Motor neuron (in vitro differentiated cells): ENCODE results near the gene CNN2. TPM values are rescaled to one million over a fixed set of nuclear protein-coding genes. Genes with fewer than 3 reads are reported as not detected.

Source experiments
- ATAC-seq, 8 experiments: fragments of 200-7000 bp; cut with Tn5 transposase; replicated peaks in 6 of 8; 2 replicates each; pipeline ENCODE4 v1.8.0; 2021; ENCODE audit warnings: mild to moderate bottlenecking in 8 of 8, moderate library complexity in 8 of 8
- H3K27ac ChIP-seq, 2 donors: fragments of 250-450 bp; sonication (Bioruptor Pico); 2 replicates each; pipeline ENCODE4 v1.9.0; 2021; ENCODE audit warnings: antibody characterized with exemption in 2 of 2, mild to moderate bottlenecking in 2 of 2, moderate library complexity in 1 of 2
- H3K4me1 ChIP-seq, 2 donors: fragments of 250-450 bp; sonication (Bioruptor Pico); replicated peaks in 1 of 2; 2 replicates each; pipeline ENCODE4 v1.6.1; 2021; ENCODE audit warnings: antibody characterized with exemption in 2 of 2, mild to moderate bottlenecking in 2 of 2, moderate library complexity in 1 of 2
- H3K4me3 ChIP-seq, 5 donors: fragments of 250-450 bp; sonication (Bioruptor Pico); 2 replicates each; pipeline ENCODE4 v1.9.0; 2021; ENCODE audit warnings: antibody characterized with exemption in 5 of 5, mild to moderate bottlenecking in 5 of 5, moderate library complexity in 4 of 5
- WGBS, 10 experiments: fragments of 450-650 bp; shearing (Covaris generic); methylation state at CpG; one replicate each; pipeline ENCODE4 v1.0.0; 2022; 5-methylcytosine and 5-hydroxymethylcytosine counted together
- in situ Hi-C, 9 experiments: fragments of 400-800 bp; cut with MboI; loops; one replicate each; pipeline ENCODE4 v1.15.0; 2021; ENCODE audit warnings: low sequenced_read_pairs in 9 of 9, low pct_unique_long_range_greater_than_20kb in 2 of 9; ENCODE audit not compliant: unreplicated experiment in 9 of 9
- total RNA-seq, 8 experiments: library from RNA; unstranded; fragments of 300-600 nt; gene quantifications; 2 replicates each; pipeline versions ENCODE4 v1.2.3 to v1.2.4, GENCODE V29; 2022

CNN2 gene
- total RNA-seq, 8 experiments from 2014 or later: 24.9 to 141 (median 63.0) TPM

GRCh38 chr19:1042689-1043511 lies 16.5 kb downstream of the CNN2 start:
- Histone ChIP-seq H3K4me3 (no peak overlapping the region), H3K4me1 (peaks cover 3 to 6% of the 10 kb centered on the region in 2 donors), H3K27ac (no peak overlapping the region)
- WGBS, 10 experiments: 20 to 80% (median 80%) methylated on average over 1 of the region's 23 CpGs; no CpG with 5 or more reads in 6 of the 10 experiments
- no peak for ATAC-seq
- in situ Hi-C loops: no loop called here

- Histone ChIP-seq H3K27ac (peak overlapping the region in 1 of 2 donors; percentile 7), H3K4me1 (peaks cover 3 to 6% of the 10 kb centered on the region in 2 donors), H3K4me3 (no peak overlapping the region)
- in situ Hi-C loops: no loop called here
- no CpG with 5 or more reads among the region's 10 CpGs for WGBS, 10 experiments
- ATAC-seq: peak in 4 of 8 experiments; percentile 1 to 54 (median 46)
Measured at GRCh38 chr19:1045247-1045603, 18.8 kb downstream of the CNN2 start.

GRCh38 chr19:1046117-1046626 lies 19.8 kb downstream of the CNN2 start:
- WGBS, 10 experiments: 80 to 97% methylated on average over 1 to 6 of the region's 33 CpGs; no CpG with 5 or more reads in 8 of the 10 experiments
- Histone ChIP-seq H3K27ac (no peak overlapping the region), H3K4me1 (peaks cover 0 to 3% of the 10 kb centered on the region in 2 donors), H3K4me3 (no peak overlapping the region)
- in situ Hi-C loops: no loop called here
- ATAC-seq: no peak

GRCh38 chr19:1046836-1047695 lies 20.7 kb downstream of the CNN2 start:
- ATAC-seq: no peak
- no peak overlapping the region for H3K4me3 ChIP-seq

GRCh38 chr19:1047696-1048147 lies 21.3 kb downstream of the CNN2 start:
- in situ Hi-C loops: no loop called here
- WGBS, 10 experiments: 80 to 88% (median 81%) methylated on average over 2 to 10 of the region's 20 CpGs; no CpG with 5 or more reads in 7 of the 10 experiments
- no peak overlapping the region for H3K4me3 ChIP-seq
- H3K27ac ChIP-seq: no peak overlapping the region
- no peak for ATAC-seq
- H3K4me1 ChIP-seq: no peaks in the 10 kb centered on the region

More at GRCh38 chr19:1046836-1047695, 20.7 kb downstream of the CNN2 start:
- Histone ChIP-seq H3K27ac (no peak overlapping the region), H3K4me1 (no peaks in the 10 kb centered on the region)
- in situ Hi-C loops: no loop called here
- WGBS, 10 experiments: 70 to 96% (median 90%) methylated on average over 2 to 15 of the region's 77 CpGs; no CpG with 5 or more reads in 5 of the 10 experiments

- WGBS, 10 experiments: 57 to 100% (median 100%) methylated on average over 1 to 4 of the region's 17 CpGs; no CpG with 5 or more reads in 7 of the 10 experiments
- Histone ChIP-seq H3K4me1 (no peaks in the 10 kb centered on the region), H3K27ac (no peak overlapping the region), H3K4me3 (no peak overlapping the region)
- in situ Hi-C loops: no loop called here
- ATAC-seq: no peak
Measured at GRCh38 chr19:1049106-1049505, 22.7 kb downstream of the CNN2 start.

- 0 to 20% methylated on average over 1 of the region's 11 CpGs; no CpG with 5 or more reads in 8 of the 10 experiments for WGBS, 10 experiments
- ATAC-seq: no peak
- H3K4me3 ChIP-seq: no peak overlapping the region
- H3K27ac ChIP-seq: no peak overlapping the region
- in situ Hi-C loops: no loop called here
- no peaks in the 10 kb centered on the region for H3K4me1 ChIP-seq
Measured at GRCh38 chr19:1049800-1050199, 23.4 kb downstream of the CNN2 start.

- H3K4me1 ChIP-seq: no peaks in the 10 kb centered on the region
- 58 to 92% (median 67%) methylated on average over 2 to 20 of the region's 31 CpGs; no CpG with 5 or more reads in 6 of the 10 experiments for WGBS, 10 experiments
- no peak overlapping the region for H3K4me3 ChIP-seq
- in situ Hi-C loops: no loop called here
- H3K27ac ChIP-seq: no peak overlapping the region
- no peak for ATAC-seq
Measured at GRCh38 chr19:1050989-1051788, 24.8 kb downstream of the CNN2 start.

GRCh38 chr19:1051791-1052190 lies 25.4 kb downstream of the CNN2 start:
- peak in 1 of 8 experiments; percentile 6 for ATAC-seq
- Histone ChIP-seq H3K4me3 (no peak overlapping the region), H3K4me1 (no peaks in the 10 kb centered on the region), H3K27ac (no peak overlapping the region)
- 50 to 100% (median 83%) methylated on average over 1 to 7 of the region's 17 CpGs; no CpG with 5 or more reads in 4 of the 10 experiments for WGBS, 10 experiments
- in situ Hi-C loops: no loop called here

GRCh38 chr19:1052349-1052975 lies 26.1 kb downstream of the CNN2 start:
- Histone ChIP-seq H3K27ac (no peak overlapping the region), H3K4me1 (no peaks in the 10 kb centered on the region), H3K4me3 (no peak overlapping the region)
- in situ Hi-C loops: no loop called here
- 67 to 80% (median 80%) methylated on average over 1 of the region's 5 CpGs; no CpG with 5 or more reads in 7 of the 10 experiments for WGBS, 10 experiments
- peak in 1 of 8 experiments; percentile 9 for ATAC-seq

GRCh38 chr19:1053176-1054101 lies 27.0 kb downstream of the CNN2 start:
- 65 to 100% (median 88%) methylated on average over 1 to 11 of the region's 31 CpGs; no CpG with 5 or more reads in 2 of the 10 experiments for WGBS, 10 experiments
- in situ Hi-C loops: no loop called here
- peak in 2 of 8 experiments; percentile 7 to 19 for ATAC-seq
- H3K27ac ChIP-seq: no peak overlapping the region
- H3K4me1 ChIP-seq: no peaks in the 10 kb centered on the region
- H3K4me3 ChIP-seq: no peak overlapping the region
